MM.1S (cell line): ENCODE measurements around the gene DSCAML1.

Experiments used
- CTCF ChIP-seq: fragments of 300-600 bp; sonication (generic); IDR thresholded peaks from 2 replicates; pipeline ENCODE4 v1.5.1; 2016; ENCODE audit warnings: antibody characterized with exemption, low read length, mixed read lengths
- EZH2 ChIP-seq: fragments of 300-600 bp; sonication (generic); optimal IDR thresholded peaks from 2 replicates; pipeline ENCODE3; 2017; ENCODE audit warnings: low read depth, mild to moderate bottlenecking, antibody characterized with exemption, low read length, mixed read lengths
- EZH2phosphoT487 ChIP-seq: fragments of 300-600 bp; sonication (generic); IDR thresholded peaks from 2 replicates; pipeline ENCODE4 v1.6.1; 2018; ENCODE audit warnings: antibody characterized with exemption, low read length

- TF ChIP-seq CTCF (no peak), EZH2 (no peak), EZH2phosphoT487 (no peak)
Observed at GRCh38 chr11:117678658-117679406, 118.2 kb downstream of the DSCAML1 start.
